ENCODE data around the gene LRRC4C.

Gene LRRC4C

DNA sequence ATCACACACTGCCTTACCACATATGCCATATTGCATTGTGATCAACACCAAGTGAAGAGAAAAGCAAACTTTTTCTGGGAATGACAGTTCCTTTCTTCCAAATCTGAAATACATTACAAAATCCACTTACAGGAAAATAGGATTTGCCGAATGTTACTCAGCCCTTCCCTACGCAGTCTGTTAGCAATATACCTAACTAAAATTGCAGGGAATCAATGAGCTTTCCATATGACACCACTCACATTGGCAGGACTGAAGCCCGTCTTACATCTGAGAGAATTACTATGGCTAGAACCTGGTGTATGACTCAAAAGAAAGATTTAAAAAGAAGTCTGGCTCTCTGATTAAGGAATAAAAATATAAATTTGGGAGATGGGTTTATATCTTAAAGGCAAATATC is 136.0 kb downstream of the LRRC4C start:
- H3K27ac ChIP-seq (ENCODE audit: low read length), result no peak overlapping the region
- no peak overlapping the region for H3K9ac ChIP-seq (ENCODE audit: low read length)
- no peak overlapping the region for H3K4me3 ChIP-seq (ENCODE audit: low read length)
- no peaks in the 10 kb centered on the region for H3K4me1 ChIP-seq (ENCODE audit: control insufficient read depth, low read depth, low read length)
- H3K27me3 ChIP-seq (ENCODE audit: control insufficient read depth, insufficient read depth, low read length), result no peaks in the 10 kb centered on the region
- no peaks in the 10 kb centered on the region for H3K36me3 ChIP-seq (ENCODE audit: control insufficient read depth, low read depth, low read length)
- H3K9me3 ChIP-seq (ENCODE audit: control insufficient read depth, low read depth, low read length), result no peaks in the 10 kb centered on the region

DNA sequence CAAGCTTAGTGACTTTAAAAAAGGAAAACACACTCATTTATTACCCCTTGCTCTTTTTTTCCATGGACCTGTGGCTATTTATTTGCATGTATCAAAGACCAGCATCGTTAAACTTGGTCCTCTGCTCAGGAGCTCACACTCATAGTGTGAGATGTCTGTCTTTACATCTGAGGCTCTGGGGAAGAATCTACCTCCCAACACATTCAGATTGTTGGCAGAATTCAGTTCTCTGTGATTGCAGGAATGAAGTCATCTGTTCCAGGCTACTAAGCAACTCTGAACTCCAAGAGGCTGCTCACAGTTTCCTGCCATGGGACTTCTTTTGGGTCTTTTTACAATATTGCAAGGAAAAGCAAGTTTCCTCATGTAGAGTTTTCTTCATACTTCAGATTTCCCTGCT is 138.8 kb downstream of the LRRC4C start:
- Histone ChIP-seq H3K27ac (ENCODE audit: low read length) (no peak overlapping the region), H3K4me3 (ENCODE audit: low read length) (no peak overlapping the region), H3K9ac (ENCODE audit: low read length) (no peak overlapping the region), H3K4me1 (ENCODE audit: control insufficient read depth, low read depth, low read length) (peaks cover 4% of the 10 kb centered on the region), H3K9me3 (ENCODE audit: control insufficient read depth, low read depth, low read length) (no peaks in the 10 kb centered on the region), H3K36me3 (ENCODE audit: control insufficient read depth, low read depth, low read length) (no peaks in the 10 kb centered on the region), H3K27me3 (ENCODE audit: control insufficient read depth, insufficient read depth, low read length) (no peaks in the 10 kb centered on the region)

DNA sequence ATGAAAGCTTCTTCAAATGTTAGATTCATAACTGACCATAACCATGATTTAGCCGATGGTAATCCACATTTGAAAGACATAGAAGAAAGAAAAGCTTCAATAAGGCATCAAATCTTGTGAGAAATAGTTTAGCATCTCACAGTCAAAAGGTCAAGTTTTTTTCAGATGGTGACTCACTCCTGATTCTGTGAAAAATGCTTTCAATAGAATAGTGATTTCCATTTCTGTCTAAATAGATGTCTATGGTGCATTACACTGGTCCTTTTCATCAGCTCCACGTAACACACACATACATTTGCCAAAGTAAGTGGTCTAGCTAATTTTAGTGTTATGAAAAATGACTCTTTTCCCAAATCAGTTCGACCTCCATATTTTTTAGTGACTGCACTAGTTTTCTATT is 139.2 kb downstream of the LRRC4C start:
- Histone ChIP-seq H3K27me3 (ENCODE audit: control insufficient read depth, insufficient read depth, low read length) (no peaks in the 10 kb centered on the region), H3K27ac (ENCODE audit: low read length) (no peak overlapping the region), H3K4me1 (ENCODE audit: control insufficient read depth, low read depth, low read length) (peaks cover 4% of the 10 kb centered on the region), H3K9me3 (ENCODE audit: control insufficient read depth, low read depth, low read length) (no peaks in the 10 kb centered on the region), H3K36me3 (ENCODE audit: control insufficient read depth, low read depth, low read length) (no peaks in the 10 kb centered on the region), H3K4me3 (ENCODE audit: low read length) (no peak overlapping the region), H3K9ac (ENCODE audit: low read length) (no peak overlapping the region)

DNA sequence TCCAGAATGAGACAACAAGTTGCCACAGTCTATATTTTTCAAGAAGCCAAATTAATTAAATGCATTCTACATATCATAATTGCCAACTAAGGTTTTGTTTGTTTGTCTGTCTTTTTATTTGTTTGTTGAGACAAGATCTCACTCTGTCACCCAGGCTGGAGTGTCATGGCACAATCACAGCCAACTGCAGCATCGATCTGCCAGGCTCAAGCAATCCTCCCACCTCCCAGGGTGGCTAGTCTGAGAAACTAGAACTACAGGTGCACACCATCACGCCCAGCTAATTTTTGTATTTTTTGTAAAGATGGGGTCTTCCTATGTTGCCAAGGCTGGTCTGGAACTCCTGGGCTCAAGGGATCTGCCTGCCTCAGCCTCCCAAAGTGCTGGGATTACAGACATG is 140.0 kb downstream of the LRRC4C start:
- H3K27ac ChIP-seq (ENCODE audit: low read length), result no peak overlapping the region
- H3K4me3 ChIP-seq (ENCODE audit: low read length), result no peak overlapping the region
- no peaks in the 10 kb centered on the region for H3K27me3 ChIP-seq (ENCODE audit: control insufficient read depth, insufficient read depth, low read length)
- peaks cover 4% of the 10 kb centered on the region for H3K4me1 ChIP-seq (ENCODE audit: control insufficient read depth, low read depth, low read length)
- H3K9me3 ChIP-seq (ENCODE audit: control insufficient read depth, low read depth, low read length), result no peaks in the 10 kb centered on the region
- no peaks in the 10 kb centered on the region for H3K36me3 ChIP-seq (ENCODE audit: control insufficient read depth, low read depth, low read length)
- H3K9ac ChIP-seq (ENCODE audit: low read length), result no peak overlapping the region

DNA sequence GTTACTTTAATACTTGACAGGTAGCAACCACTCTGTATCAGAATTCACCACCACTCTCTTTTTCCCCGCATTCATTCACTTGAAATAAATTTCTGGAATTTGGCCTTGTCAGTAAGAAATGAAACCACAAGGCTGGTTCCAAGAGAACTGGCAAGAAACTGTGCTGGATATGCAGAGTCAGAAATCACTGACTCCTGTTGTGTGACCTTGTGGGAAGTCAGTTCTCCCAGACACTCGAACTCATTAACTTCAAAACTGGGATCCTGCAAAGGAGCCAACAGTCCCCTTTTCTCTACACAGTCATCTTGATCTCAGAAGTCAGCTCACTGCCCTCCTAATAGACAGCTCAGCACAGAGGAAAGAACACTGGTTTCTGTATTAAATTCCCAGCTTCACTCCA is 142.7 kb downstream of the LRRC4C start:
- Histone ChIP-seq H3K36me3 (ENCODE audit: control insufficient read depth, low read depth, low read length) (no peaks in the 10 kb centered on the region), H3K4me3 (ENCODE audit: low read length) (no peak overlapping the region), H3K9me3 (ENCODE audit: control insufficient read depth, low read depth, low read length) (no peaks in the 10 kb centered on the region), H3K27me3 (ENCODE audit: control insufficient read depth, insufficient read depth, low read length) (no peaks in the 10 kb centered on the region), H3K27ac (ENCODE audit: low read length) (no peak overlapping the region), H3K4me1 (ENCODE audit: control insufficient read depth, low read depth, low read length) (peaks cover 4% of the 10 kb centered on the region), H3K9ac (ENCODE audit: low read length) (no peak overlapping the region)

DNA sequence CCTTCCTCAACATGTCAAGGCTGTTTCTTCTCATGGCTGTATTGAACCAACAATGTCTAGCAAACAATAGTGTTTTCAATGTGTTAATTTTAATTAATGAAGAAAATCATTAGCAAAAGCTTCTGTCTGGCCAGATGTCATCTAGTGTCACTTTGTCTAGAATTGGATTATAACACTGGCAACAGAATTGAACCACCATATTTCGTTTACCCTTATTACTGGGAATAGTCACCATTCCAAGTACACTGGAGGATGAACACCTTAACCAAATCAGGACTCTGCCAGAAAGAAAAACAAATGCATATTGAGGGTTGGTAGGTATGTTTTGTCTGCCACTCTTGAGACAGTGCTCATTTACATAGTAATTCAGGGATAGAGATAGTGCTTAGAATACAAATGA is 146.2 kb downstream of the LRRC4C start:
- Histone ChIP-seq H3K4me1 (ENCODE audit: control insufficient read depth, low read depth, low read length) (peaks cover 4% of the 10 kb centered on the region), H3K9ac (ENCODE audit: low read length) (no peak overlapping the region), H3K36me3 (ENCODE audit: control insufficient read depth, low read depth, low read length) (no peaks in the 10 kb centered on the region), H3K4me3 (ENCODE audit: low read length) (no peak overlapping the region), H3K9me3 (ENCODE audit: control insufficient read depth, low read depth, low read length) (no peaks in the 10 kb centered on the region), H3K27me3 (ENCODE audit: control insufficient read depth, insufficient read depth, low read length) (no peaks in the 10 kb centered on the region), H3K27ac (ENCODE audit: low read length) (no peak overlapping the region)

DNA sequence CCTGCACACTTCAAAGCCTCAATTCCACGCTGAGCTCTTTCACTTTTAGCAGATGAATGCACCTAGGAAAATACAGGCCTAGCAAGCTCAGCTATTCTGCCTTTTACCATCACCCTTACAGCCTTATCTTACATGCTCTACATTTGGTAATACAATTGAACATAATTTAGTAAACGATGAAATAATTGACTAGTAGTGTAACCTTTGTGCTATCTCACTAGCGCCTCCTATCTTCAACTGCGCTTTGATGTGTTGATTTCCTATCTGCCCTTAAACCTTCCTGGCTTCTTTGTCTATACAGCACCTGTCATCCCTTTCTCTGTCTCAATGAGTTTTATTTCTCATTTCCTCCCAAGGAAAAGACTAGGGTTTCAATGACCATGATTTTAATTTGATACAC is 149.7 kb downstream of the LRRC4C start:
- no peak overlapping the region for H3K27ac ChIP-seq (ENCODE audit: low read length)
- no peak overlapping the region for H3K9ac ChIP-seq (ENCODE audit: low read length)
- H3K4me3 ChIP-seq (ENCODE audit: low read length), result no peak overlapping the region
- H3K27me3 ChIP-seq (ENCODE audit: control insufficient read depth, insufficient read depth, low read length), result no peaks in the 10 kb centered on the region
- H3K9me3 ChIP-seq (ENCODE audit: control insufficient read depth, low read depth, low read length), result no peaks in the 10 kb centered on the region
- H3K4me1 ChIP-seq (ENCODE audit: control insufficient read depth, low read depth, low read length), result peaks cover 7% of the 10 kb centered on the region
- no peaks in the 10 kb centered on the region for H3K36me3 ChIP-seq (ENCODE audit: control insufficient read depth, low read depth, low read length)

DNA sequence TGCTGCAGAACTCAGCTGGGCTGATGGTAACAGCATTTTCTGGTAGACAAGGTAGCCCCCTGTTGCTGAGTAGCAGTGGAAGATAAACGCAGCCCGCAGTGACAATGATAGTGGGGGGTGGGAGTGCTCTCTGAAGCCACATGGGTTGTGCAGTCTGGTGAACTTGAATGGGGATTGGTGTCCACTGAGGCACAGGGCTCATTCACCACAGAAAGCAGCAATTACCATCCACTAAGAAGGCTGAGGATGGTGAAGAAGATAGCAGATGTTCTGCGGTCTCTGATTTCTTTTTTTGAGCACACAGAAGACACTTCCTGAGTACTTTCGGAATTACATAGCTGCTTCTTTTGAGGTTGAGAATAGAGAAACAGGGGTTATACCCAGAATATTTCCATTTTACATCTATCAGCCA is 150.3 kb downstream of the LRRC4C start:
- H3K4me1 ChIP-seq (ENCODE audit: control insufficient read depth, low read depth, low read length), result peaks cover 7% of the 10 kb centered on the region
- H3K27me3 ChIP-seq (ENCODE audit: control insufficient read depth, insufficient read depth, low read length), result no peaks in the 10 kb centered on the region
- H3K4me3 ChIP-seq (ENCODE audit: low read length), result no peak overlapping the region
- H3K36me3 ChIP-seq (ENCODE audit: control insufficient read depth, low read depth, low read length), result no peaks in the 10 kb centered on the region
- no peaks in the 10 kb centered on the region for H3K9me3 ChIP-seq (ENCODE audit: control insufficient read depth, low read depth, low read length)
- H3K27ac ChIP-seq (ENCODE audit: low read length), result no peak overlapping the region
- H3K9ac ChIP-seq (ENCODE audit: low read length), result no peak overlapping the region

DNA sequence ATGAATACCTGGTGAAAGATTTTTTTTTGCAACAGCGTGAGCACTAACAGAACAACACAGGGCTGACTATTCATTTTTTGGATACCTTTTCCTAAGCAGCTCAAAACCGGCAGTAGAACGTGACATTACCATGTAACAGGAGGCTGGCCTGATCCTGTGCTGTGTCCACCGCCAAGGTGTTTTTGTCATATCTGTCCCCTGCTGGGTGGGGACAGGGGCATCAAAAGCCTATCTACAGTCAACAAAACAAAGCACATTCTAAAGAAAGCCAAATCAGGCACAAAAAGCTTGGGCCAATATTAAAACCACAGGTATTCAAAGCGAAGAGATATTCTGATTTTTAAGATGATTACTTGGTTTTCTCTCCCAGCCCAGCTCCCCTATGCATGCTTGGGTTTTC is 151.2 kb downstream of the LRRC4C start:
- Histone ChIP-seq H3K27me3 (ENCODE audit: control insufficient read depth, insufficient read depth, low read length) (no peaks in the 10 kb centered on the region), H3K4me3 (ENCODE audit: low read length) (no peak overlapping the region), H3K9ac (ENCODE audit: low read length) (no peak overlapping the region), H3K27ac (ENCODE audit: low read length) (no peak overlapping the region), H3K9me3 (ENCODE audit: control insufficient read depth, low read depth, low read length) (no peaks in the 10 kb centered on the region), H3K36me3 (ENCODE audit: control insufficient read depth, low read depth, low read length) (no peaks in the 10 kb centered on the region), H3K4me1 (ENCODE audit: control insufficient read depth, low read depth, low read length) (peaks cover 7% of the 10 kb centered on the region)

DNA sequence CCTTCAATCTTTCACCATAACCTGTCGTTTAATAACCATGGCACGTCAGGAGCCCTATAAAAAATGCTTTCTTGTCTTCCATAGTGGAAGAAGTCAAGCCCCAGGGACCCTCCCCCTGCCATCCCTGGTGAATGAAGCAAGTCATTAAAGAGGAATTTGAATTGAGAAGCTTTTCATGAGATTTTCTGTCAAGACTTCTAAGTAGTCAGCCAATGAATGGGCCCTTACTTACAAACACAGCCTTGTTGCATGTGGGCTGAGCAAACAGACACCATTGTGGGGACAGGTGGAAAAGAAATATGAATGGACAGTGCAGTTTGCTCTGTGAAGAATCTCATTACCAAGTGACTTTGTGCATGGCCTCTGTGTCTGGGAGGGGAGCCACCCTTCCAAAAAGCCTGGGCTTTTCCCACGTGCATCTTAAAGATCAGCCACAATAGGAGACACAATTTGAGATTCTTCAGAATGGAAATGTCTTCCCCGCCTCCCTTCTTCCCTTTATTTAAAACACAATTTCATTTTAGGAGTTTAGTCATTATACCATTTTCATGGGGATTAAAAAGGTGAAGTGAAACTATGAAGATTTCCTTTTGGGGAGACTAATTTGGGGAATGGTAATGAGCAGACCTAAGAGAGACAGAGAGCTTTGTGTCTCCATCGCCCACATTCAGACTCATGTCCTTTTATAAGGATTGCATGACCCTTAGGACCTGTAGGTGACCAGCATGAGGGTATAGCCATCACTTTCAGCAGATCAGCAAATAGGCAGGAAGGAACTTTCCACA is 152.0 kb downstream of the LRRC4C start:
- Histone ChIP-seq H3K9ac (ENCODE audit: low read length) (no peak overlapping the region), H3K4me1 (ENCODE audit: control insufficient read depth, low read depth, low read length) (peaks cover 7% of the 10 kb centered on the region), H3K4me3 (ENCODE audit: low read length) (no peak overlapping the region), H3K27ac (ENCODE audit: low read length) (no peak overlapping the region), H3K27me3 (ENCODE audit: control insufficient read depth, insufficient read depth, low read length) (no peaks in the 10 kb centered on the region), H3K9me3 (ENCODE audit: control insufficient read depth, low read depth, low read length) (no peaks in the 10 kb centered on the region), H3K36me3 (ENCODE audit: control insufficient read depth, low read depth, low read length) (no peaks in the 10 kb centered on the region)

DNA sequence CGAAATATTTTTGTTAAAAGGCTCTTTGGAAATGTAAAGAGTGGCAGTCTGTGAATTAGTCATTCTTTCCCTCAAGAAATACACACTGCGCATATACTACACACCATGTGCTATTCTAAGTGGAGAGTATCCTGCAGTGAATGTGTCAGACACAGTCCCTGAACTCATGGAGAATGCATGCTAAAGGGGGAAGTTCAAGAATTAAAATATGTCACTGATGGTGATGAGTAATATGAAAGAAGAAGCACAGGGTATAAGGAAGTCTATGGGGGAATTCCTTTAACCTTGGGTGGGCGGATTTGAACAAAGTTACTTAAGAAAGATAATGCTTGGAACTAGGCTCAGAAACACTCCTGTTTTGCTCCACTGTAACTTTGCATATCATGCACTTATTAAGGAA is 153.0 kb downstream of the LRRC4C start:
- peaks cover 7% of the 10 kb centered on the region for H3K4me1 ChIP-seq (ENCODE audit: control insufficient read depth, low read depth, low read length)
- H3K27me3 ChIP-seq (ENCODE audit: control insufficient read depth, insufficient read depth, low read length), result no peaks in the 10 kb centered on the region
- no peaks in the 10 kb centered on the region for H3K36me3 ChIP-seq (ENCODE audit: control insufficient read depth, low read depth, low read length)
- H3K9ac ChIP-seq (ENCODE audit: low read length), result no peak overlapping the region
- H3K4me3 ChIP-seq (ENCODE audit: low read length), result no peak overlapping the region
- H3K9me3 ChIP-seq (ENCODE audit: control insufficient read depth, low read depth, low read length), result no peaks in the 10 kb centered on the region
- no peak overlapping the region for H3K27ac ChIP-seq (ENCODE audit: low read length)

DNA sequence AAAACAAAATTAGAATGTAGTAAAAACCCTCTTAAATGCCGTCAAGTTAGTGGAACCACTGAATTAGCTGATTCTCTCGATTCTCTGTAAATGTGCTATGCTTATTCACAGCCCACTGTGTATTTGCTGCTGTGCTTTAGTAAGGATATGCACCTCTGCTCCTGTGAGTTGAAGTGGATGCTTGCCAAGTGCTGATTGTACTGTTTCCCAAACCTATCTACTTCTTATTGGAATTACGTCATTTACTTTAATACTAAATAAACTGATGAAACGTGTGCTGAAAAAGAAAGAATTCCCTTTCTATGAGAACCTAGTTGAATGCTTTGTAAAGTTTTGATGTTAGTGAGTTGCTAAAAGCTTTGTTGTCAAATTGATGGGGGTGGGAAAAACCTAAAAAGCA is 158.4 kb downstream of the LRRC4C start:
- Histone ChIP-seq H3K36me3 (ENCODE audit: control insufficient read depth, low read depth, low read length) (no peaks in the 10 kb centered on the region), H3K9me3 (ENCODE audit: control insufficient read depth, low read depth, low read length) (no peaks in the 10 kb centered on the region), H3K27me3 (ENCODE audit: control insufficient read depth, insufficient read depth, low read length) (no peaks in the 10 kb centered on the region), H3K4me1 (ENCODE audit: control insufficient read depth, low read depth, low read length) (peaks cover under 1% of the 10 kb centered on the region), H3K9ac (ENCODE audit: low read length) (no peak overlapping the region), H3K4me3 (ENCODE audit: low read length) (no peak overlapping the region), H3K27ac (ENCODE audit: low read length) (no peak overlapping the region)

Measured in iPS-18a (cell line).